GOT3 (cell line): ENCODE data around the gene SMIM23.
"Not testable (repeated sequence)": the region's sequence is repeated elsewhere in the genome, so short reads cannot be mapped to it uniquely, and the experiment has no call there.

ENCODE experiments used
- DNase-seq: peaks from one replicate; lab custom pipeline; 2025; ENCODE audit warnings: mixed read lengths; lab: John Stamatoyannopoulos, UW

The SMIM23 gene

DNA sequence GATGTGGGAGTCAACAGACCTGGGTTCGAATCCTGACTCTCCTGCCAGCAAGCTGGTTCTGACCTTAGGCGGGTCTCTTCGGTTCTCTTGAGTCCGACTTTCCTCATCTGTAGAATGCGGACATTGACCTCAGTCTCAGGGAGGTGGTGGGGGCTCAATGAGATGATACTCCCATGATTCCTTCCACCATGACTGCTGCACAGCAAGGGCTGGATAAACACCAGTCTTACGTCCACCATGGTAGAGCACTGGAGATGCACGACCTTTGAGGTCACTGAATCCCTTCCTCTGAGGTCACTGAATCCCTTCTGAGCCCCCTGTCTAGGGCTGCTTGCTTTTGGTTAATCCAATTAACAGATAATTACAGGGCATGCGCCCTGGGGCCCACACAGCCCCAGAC lies 12.5 kb upstream of the SMIM23 start:
- DNase-seq, result no peak

DNA sequence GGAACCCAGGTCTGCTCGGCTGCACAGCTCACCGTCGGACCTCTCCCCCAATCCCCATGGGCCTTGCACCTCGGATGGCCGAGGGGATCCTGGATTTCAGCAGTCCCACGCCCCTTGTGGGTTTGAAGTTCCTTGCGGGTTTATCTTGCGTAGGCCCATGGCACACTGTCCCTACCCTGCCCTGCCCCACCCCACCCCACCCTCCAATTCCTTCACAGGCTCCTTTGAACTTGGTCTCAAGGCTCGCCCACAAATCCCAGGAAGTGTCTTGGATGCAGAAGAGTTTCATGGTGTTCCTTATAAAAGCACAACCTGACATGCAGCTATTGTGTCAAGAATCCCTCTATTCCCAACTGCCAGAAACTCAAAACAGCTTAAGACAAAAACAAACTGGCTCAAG lies 11.2 kb upstream of the SMIM23 start:
- no peak for DNase-seq

DNA sequence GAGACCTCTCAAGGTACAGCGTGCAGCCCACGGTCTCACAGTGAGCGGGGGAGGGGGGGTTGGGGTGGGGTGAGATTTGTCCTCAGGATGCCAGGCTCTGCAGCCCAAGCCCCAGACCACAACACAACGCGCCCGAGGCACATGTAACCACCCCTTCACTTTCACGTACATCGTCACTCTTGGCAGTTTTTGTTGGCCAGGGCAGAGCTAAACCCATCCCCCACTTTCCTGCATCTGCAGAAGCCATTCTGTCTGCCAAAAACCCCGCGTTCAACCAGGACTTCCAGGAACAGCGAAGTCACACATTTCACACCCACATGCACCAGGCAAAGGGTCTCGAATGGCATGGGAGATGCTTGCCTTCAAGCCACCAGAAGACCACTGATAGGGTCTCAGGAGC lies 9.4 kb upstream of the SMIM23 start:
- no peak for DNase-seq

DNA sequence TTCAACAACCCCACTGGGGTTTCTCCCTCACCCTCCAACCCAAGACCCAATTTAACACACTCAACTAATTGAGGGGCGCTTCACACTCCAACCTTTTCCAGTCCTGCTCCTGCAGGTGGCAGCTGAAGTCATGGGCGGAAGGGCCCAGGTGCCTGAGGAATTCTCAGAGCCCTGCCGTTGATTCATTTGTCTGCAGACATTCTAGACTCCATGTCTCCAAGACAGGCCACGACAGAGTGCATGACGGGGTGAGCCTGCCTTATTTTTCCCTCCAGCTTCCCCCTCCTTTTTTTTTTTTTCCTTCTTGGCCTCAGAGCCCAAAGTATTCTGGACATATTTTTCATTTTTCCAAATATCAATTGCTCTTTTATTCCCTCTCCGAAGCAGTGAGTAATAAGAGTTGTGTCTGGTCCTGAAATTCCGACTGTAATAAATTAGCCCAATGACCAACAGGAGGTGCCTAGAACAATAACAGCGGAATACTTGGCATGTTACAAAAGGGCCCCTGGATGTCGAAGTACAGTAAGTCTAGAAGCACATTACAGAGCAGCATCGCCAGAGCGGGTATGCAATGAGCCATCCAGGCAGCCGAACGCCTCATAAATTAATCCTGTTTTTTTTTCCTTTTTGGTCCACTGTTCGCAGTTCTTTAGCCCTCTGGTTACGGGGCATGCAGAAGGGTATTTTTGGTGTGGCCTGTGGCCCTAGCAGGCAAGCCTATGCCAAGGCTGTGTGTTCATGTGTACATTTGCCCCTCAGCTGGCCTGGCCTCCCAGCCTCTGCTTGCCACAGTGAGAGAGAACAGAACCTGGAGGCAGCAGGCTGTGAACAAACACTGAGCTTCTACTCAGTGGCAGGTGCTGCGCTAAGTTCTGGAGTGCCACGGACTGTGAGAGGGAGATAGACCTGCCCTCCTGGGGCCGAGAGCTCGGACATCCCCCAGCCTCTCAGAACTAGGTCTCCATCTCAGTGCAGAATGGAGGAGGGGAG lies 8.6 kb upstream of the SMIM23 start:
- no peak for DNase-seq

DNA sequence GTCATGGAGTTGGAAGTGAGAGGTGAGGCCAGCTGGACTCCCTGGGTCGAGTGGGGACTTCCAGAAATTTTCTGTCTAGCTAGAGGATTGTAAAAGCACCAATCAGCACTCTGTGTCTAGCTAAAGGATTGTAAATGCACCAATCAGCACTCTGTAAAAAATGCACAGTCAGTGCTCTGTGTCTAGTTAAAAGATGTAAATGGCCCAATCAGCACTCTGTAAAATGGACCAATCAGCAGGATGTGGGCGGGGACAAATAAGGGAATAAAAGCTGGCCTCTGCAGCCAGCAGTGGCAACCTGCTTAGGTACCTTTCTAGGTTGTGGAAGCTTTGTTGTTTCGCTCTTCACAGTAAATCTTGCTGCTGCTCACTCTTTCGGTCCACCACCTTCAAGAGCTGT lies 3.9 kb upstream of the SMIM23 start:
- not testable (repeated sequence) for DNase-seq

DNA sequence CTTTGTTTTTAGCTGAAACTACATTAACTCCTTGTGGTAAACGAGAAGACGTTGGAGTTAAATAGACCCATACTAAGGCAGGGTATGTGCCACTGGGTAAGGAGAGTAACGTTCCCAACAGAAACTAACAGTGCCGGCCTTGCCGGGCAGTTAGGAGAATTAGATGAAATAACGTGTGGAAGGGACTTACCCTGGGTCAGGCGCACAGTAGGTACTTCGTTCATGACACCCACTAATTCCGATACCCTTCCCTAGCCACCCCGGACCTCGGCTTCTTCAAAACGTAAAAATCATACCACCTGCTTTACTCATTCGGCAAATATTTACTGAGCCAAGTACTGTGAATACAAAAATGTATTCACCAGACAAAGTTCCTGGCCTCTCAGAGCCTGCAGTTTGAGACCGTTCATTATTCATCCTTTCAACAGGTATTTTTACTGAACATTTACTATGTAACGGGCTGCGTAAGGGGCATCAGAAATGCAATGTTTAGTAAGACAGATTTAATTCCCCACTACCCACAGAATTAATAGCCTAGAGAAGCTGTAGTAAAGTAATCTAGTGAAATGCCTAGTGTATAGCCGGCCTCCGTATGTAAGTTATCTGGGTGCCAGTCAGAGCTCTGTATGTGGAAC lies 3.2 kb upstream of the SMIM23 start:
- DNase-seq, result no peak

DNA sequence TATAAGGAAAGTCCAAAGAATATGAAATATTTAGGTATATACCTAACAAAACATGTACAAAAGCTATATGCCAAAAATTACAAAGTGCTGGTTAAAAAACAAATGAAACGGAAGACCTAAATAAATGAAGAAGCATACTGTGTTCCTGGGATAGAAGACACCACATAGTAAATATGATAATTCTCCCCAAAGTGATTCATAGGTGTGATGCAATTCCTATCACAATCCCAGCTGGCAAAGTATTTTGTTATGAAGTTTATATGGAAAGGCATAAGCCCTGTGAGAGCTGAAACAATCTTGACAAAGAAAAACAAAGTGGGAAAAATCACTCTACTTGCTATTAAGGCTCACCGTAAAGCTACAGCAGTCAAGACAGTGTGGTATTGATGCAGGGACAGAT lies 2.6 kb upstream of the SMIM23 start:
- no peak for DNase-seq

DNA sequence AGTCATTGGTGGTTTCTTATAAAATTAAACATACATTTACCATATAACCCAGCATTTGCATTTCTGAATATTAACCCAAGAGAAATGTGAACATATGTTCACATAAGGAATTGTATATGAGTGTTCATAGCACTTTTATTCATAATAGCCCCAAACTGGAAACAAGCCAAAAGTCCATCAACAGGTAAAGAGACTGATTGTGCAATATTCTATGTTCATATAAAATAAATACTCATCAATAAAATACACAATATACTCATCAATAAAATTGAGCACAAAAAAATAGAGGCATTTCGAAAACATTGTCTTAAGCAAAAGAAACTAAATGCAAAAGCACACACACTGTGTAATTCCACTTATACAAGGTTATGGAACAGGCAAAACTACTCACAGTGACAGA lies 3.7 kb downstream of the SMIM23 start:
- DNase-seq, result no peak

DNA sequence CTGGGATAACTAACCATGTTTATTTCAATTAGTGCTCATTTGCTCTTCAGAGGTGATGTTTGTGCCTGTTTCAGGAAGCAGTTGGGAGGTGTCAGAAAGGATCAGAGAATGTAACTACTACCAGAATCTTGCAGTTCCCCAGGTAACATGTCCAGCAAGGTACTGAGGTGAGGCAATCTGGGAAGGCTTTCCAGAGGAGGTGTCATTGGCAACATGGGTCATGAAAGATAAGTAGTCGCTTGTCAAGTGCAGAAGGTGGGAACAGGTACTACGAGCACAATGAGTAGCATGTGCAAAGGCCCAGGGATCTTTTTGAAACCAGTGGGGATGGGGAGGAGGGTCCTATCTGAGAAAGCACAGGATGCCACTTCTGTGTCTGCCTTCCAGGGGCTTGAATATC lies 4.8 kb downstream of the SMIM23 start:
- DNase-seq, result no peak

DNA sequence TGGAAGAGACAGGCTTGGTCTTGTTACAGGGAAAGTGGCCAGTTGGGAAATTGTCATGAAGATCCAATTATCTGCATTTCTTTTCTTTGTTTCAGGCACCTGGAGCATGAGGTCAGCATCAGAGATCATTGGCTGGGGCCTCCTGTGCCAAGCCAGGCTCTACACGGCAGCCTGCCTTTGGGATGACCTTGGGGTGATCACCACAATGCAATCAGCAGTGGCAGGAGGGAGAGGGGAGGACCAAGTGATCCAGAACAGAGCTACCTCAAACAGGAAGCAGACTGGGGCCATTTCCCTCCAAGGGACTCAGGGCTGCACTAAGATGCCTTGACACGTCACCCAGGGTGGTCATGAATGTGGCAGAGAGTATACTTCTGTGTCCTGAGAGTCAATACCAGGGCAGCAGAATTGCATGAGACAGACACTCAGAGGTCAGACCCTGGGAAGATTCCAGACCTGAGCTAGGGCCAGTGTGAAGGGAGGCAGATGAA lies 8.9 kb downstream of the SMIM23 start:
- DNase-seq, result no peak

DNA sequence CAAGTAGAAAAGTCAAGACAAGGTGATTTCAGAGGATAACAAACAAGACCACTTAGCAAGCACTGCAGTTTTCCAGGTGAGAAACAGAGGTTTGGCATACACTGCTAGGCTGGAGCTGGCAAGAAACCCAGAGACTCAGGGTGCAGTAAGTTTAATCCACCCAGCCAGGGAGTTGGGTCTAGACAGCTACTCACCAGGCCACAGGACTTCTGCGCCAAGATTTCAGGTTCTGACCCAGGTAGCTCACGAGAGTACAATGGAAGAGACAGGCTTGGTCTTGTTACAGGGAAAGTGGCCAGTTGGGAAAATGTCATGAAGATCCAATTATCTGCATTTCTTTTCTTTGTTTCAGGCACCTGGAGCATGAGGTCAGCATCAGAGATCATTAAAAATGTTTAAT lies 9.8 kb downstream of the SMIM23 start:
- DNase-seq, result no peak

DNA sequence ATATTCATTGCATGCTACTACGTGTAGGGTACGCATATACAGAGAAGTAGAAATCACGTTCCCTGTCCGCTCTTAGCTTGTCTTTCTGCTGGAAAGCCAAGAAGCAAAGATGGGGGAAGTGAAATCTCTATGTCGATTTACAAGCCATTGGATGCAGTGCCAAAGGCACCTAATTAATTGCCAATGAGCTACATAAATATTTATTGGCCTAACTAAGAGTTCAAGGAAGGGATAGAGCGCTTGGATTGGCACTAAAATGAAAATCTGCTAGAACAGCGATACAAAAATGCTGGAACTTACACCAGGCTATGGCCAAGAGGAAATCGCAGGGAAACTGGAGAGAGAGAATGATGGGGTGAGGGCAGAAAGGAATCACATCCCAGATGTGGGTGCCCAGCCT lies 10.8 kb downstream of the SMIM23 start:
- no peak for DNase-seq

DNA sequence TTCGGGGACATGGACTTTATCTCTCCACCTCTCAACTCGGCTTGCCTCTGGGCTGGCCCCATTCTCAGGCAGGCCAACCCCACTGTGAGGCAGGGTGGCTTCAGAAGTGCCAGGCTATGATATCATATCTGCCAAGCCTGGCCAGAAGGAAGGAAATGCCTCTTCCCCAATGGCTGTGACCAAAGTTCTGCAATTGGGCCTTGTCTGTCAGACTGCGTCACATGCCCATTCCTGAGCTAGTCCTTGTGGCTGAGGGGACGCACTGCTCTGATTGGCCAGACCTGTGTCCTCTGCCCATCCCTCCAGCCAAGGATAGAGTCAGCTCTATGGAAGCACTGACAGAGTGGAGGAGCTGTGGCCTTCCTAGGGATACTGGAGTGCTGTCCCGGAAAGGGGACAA lies 11.9 kb downstream of the SMIM23 start:
- no peak for DNase-seq

DNA sequence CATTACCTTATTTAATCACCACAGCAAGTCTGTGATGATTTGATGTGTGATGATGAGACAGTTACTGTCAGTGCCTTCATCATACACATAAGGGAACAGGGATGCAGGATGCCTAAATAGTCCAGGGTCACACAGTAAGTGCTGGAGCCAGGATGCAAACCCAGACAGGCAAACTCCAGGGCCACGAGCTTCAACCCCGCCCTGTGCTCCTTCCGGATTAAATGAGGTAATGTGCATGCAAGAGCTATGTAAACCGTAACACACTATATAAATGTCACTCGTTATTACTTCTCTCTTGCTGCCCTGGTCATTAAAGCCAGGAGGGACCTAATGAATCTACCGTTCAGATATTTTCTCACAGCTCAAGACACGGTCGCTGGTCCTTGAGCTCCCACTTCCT lies 12.8 kb downstream of the SMIM23 start:
- DNase-seq, result no peak

DNA sequence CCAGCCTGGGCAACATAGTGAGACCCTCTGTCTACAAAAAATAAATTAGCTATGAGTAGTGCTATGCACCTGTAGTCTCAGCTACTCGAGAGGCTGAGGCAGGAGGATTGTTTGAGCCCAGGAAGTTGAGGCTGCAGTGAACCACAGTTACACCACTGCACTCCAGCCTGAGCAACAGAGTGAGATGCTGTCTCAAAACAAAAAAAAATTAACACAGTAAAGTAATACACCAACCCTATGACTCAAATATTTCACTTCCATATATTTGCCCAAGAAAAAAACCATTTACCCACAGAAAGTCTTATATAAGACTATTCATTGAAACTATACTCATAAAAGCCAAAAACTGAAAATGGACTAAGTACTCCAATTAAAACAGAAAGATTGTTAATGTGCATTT lies 16.2 kb downstream of the SMIM23 start:
- no peak for DNase-seq

DNA sequence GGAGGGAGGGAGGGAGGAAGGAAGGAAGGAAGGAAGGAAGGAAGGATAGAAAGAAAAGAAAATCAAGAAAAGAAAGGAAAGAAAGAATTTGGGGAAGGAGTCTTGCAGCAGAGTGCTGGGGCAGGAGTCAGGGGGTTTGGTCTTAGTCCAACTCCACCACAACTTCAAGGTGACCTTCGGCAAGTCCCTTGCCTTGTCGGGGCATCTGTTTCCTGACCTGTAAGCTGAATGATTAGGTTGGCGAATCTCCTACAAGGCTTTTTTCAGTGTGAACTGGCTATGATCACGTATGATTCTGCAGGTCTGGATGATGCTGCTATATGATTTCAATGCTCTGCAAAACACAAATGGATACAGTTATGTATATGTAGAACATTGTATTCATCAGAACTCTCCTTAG lies 20.1 kb downstream of the SMIM23 start:
- DNase-seq, result no peak

DNA sequence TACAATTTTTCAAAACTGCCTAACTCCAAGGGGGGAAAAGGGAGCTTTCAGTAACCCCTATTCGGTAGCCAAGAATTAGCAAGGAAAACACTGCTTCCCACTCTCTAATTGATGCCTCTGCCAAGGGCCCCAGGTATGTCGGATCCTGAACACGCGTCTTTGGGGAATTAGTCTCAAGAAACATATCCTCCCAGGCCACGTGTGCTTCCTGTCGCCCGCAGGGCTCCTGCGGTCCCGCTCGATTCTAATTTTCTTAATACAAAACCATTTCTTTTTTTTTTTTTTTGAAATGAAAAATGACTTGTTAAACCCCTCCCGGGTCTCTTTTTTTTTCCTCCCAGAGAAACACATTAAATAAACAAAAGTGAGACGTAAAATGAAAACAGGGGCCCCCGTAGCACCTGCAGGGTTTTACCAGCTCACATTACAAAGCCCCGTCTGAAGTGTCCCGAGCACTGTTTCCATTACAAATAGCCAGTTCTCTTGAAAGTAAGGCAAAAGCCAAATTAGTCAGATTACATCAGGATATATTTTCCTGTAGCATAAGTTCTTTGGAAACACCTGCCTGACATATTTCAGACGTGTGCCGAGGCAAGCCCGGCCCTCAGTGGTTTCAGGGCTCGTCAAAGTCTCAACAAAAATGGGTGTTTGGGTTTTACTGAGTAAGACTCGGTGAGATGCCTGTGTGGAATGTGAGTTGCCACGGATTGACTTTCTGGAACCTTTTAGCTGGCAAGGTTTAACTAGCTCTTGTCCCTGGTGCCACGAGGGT lies 21.5 kb downstream of the SMIM23 start:
- DNase-seq, result no peak

DNA sequence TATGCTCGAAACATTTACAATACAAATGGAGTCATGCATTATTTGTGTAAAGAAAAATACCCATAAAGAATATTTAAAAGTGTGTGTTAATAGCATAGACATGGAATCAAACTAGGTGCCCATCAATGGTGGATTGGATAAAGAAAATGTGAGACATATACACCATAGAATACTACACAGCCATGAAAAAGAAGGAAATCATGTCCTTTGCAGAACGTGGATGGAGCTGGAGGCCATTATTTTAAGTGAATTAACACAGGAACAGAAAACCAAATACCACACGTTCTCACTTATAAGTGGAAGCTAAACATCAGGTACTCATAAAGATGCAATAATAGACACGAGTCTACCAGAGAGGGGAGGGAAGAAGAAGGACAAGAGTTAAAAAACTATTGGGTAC lies 22.8 kb downstream of the SMIM23 start:
- no peak for DNase-seq

DNA sequence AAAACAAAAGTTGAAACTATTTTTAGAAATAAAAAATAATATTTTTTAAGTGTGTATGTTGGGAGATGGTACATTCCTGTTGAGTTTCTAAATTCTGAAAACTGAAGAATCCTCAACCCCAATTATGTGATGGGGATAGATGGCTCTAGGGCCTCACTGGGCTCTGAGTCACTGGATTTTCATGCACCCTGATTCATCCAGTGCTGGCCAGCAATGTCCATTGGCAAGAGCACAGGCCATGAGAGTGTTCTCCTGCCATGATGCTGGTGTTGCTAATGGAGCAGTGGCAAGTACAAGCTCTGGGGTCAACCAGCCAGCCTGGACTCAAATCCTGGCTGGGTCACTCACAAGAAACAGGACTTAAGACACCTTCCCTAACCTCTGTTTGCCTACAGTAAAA lies 23.3 kb downstream of the SMIM23 start:
- DNase-seq, result no peak

DNA sequence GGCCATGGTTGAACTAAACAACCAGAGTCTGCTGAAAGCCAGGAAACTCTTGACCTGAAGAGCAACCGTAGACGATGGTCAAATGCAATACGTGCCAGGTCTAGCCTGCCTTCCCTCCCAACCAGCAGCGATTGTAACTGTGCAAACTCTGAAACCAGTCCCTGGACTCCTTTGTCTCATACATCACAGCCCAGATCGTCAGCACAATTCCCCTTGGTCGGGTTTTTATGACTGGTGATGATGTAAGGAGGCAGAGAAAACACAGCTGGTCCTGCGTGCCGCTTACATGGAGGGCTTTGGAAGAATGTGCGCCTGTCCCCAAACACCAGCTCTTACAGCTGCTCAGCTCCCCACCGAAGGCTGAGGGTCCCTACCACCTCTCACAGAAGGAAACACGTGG lies 24.6 kb downstream of the SMIM23 start:
- no peak for DNase-seq

DNA sequence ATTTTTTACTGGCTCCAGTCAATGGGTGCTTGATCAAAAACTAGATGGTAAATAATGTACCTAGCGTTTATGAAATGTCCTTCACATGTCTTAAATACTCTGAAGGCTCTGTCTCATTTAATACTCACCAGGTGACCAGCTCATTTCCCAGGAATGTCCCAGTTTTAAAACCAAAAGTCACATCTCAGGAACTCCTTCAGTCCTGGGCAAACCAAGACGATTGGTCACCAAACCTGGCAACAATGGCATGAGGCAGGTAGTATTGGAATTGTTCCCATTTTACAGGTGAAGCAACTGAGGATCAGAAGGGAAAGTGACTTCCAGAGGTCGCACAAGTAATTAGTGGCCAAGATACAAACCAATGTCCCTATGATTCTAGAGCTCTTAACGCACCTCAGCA lies 27.7 kb downstream of the SMIM23 start:
- DNase-seq, result no peak

DNA sequence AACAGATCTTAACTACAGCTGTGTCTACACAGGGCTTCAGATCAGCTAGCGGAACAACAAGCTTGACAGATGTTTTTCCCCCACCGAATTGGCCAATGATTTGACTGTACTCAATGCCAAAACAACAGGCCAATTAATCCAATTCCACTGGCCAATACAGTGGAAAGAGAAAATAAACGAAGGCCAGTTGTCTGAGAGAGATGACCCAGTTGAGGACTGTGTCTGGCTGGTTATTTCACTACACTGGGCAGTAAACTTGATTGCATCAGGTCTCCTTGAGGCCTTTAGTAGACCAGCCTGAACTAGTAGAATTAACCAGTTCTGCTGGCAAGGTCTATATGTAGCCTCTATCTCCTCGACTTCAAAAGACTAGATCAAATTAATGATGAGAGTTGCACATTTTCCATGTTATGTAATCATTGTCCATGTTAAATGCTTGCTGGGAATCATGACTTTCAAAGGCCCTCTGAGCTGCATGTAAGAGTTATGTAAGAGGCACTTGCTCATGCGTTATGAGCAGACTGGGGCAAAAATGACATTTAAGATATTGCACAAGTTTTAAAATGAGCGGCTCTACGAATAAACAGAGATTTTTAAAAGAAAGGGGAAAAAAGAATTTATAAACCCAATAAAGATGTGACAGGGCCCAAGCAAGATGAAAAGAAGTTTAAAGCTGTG lies 28.3 kb downstream of the SMIM23 start:
- DNase-seq, result no peak
